GM23248 (cell line): ENCODE measurements around the gene EP300. TPM values are rescaled to one million over a fixed set of nuclear protein-coding genes. Genes with fewer than 3 reads are reported as not detected.

Experiments used
- DNase-seq: peaks from one replicate; pipeline ENCODE4 v3.0.0-alpha.2; 2015
- H2AFZ ChIP-seq: fragments of 200-600 bp; sonication (generic); 2 replicates; pipeline ENCODE4 v1.6.1; 2016; ENCODE audit warnings: antibody characterized with exemption
- H3F3A ChIP-seq: fragments of 200-600 bp; sonication (generic); 2 replicates; pipeline ENCODE4 v1.6.1; 2016; ENCODE audit warnings: mild to moderate bottlenecking, antibody characterized with exemption, mixed run types; ENCODE audit not compliant: insufficient read depth
- H3K27ac ChIP-seq: fragments of 200-600 bp; sonication (generic); 2 replicates; pipeline ENCODE4 v1.5.1; 2016; ENCODE audit warnings: mild to moderate bottlenecking
- H3K27me3 ChIP-seq: fragments of 200-600 bp; sonication (generic); replicated peaks from 2 replicates; pipeline ENCODE4 v1.6.1; 2016; ENCODE audit warnings: mild to moderate bottlenecking; ENCODE audit not compliant: insufficient read depth
- H3K36me3 ChIP-seq: fragments of 200-600 bp; sonication (generic); 2 replicates; pipeline ENCODE4 v1.6.1; 2016; ENCODE audit warnings: low read depth, mild to moderate bottlenecking
- H3K4me1 ChIP-seq: fragments of 200-600 bp; sonication (generic); 2 replicates; pipeline ENCODE4 v1.6.1; 2016; ENCODE audit warnings: mild to moderate bottlenecking; ENCODE audit not compliant: insufficient read depth
- H3K4me2 ChIP-seq: fragments of 200-600 bp; sonication (generic); one replicate; pipeline ENCODE4 v1.6.1; 2016; ENCODE audit warnings: mild to moderate bottlenecking; ENCODE audit not compliant: unreplicated experiment
- H3K4me3 ChIP-seq: fragments of 200-600 bp; sonication (generic); 2 replicates; pipeline ENCODE4 v1.5.1; 2016; ENCODE audit warnings: mild to moderate bottlenecking
- H3K79me2 ChIP-seq: fragments of 200-600 bp; sonication (generic); 2 replicates; pipeline ENCODE4 v1.6.1; 2016; ENCODE audit warnings: mild to moderate bottlenecking; ENCODE audit not compliant: insufficient read depth
- H3K9ac ChIP-seq: fragments of 200-600 bp; sonication (generic); 2 replicates; pipeline ENCODE4 v1.6.1; 2016; ENCODE audit warnings: mild to moderate bottlenecking
- H3K9me2 ChIP-seq: fragments of 200-600 bp; sonication (generic); 2 replicates; pipeline ENCODE4 v1.6.1; 2016; ENCODE audit warnings: mixed run types, mild to moderate bottlenecking, moderate library complexity; ENCODE audit not compliant: insufficient read depth
- H3K9me3 ChIP-seq: fragments of 200-600 bp; sonication (generic); one replicate; pipeline ENCODE4 v1.6.1; 2017; ENCODE audit warnings: low read depth
- H4K20me1 ChIP-seq: fragments of 200-600 bp; sonication (generic); 2 replicates; pipeline ENCODE4 v1.6.0; 2016; ENCODE audit not compliant: insufficient read depth
- EZH2 ChIP-seq: fragments of 200-600 bp; sonication (generic); IDR thresholded peaks from 2 replicates; pipeline ENCODE4 v1.6.1; 2018; ENCODE audit warnings: antibody characterized with exemption, mild to moderate bottlenecking; ENCODE audit not compliant: insufficient read depth, poor library complexity, severe bottlenecking
- EZH2phosphoT487 ChIP-seq: fragments of 200-600 bp; sonication (generic); IDR thresholded peaks from 2 replicates; pipeline ENCODE4 v1.6.1; 2018; ENCODE audit warnings: antibody characterized with exemption, moderate library complexity, mild to moderate bottlenecking, low read depth; ENCODE audit not compliant: insufficient read depth
- WGBS, 2 experiments: methylation state at CpG; one replicate each; pipeline ENCODE4 v1.1.6; 2015 to 2017; ENCODE audit warnings: low lambda C conversion rate in 2 of 2, low coverage in 1 of 2; ENCODE audit errors: missing lambda C conversion rate in 2 of 2; 5-methylcytosine and 5-hydroxymethylcytosine counted together
- in situ Hi-C: fragments of 300-500 bp; cut with MboI; formaldehyde crosslinking; loops from 2 replicates; pipeline ENCODE4 v1.15.0; 2020
- polyA plus RNA-seq: library from polyadenylated mRNA; unstranded; fragments of >200 nt; fragmentation: Nextera tagmentation; extraction: Ambion mirVana; gene quantifications from 2 replicates; pipeline ENCODE4 v1.2.1, GENCODE V29; 2016
- total RNA-seq: library from RNA; depleted of rRNA; stranded (reverse); fragments of >200 nt; shearing (Covaris generic); gene quantifications from 2 replicates; pipeline ENCODE4 v1.2.3, GENCODE V29; 2014

The EP300 gene
- total and polyA plus RNA-seq, 2 experiments from 2014 or later, result 11.4 to 18.8 TPM

GRCh38 chr22:41204066-41204465 lies 111.7 kb downstream of the EP300 start:
- 56 to 67% methylated on average over 6 of the region's 6 CpGs for WGBS, 2 experiments
- in situ Hi-C loops, result no loop called here
- DNase-seq, result no peak

GRCh38 chr22:41204992-41205900 lies 112.9 kb downstream of the EP300 start, which contains the start of gene L3MBTL2:
Gene L3MBTL2 (plus strand): TSS chr22:41205312. CDS start chr22:41205363, 51 bp downstream.
- no peak for TF ChIP-seq EZH2
- TF ChIP-seq EZH2phosphoT487, result no peak
- H3K27me3 ChIP-seq, result no peaks in the 10 kb centered on the region
- H2AFZ ChIP-seq, result peak within 1 kb of the TSS; percentile 92
- peak within 1 kb of the TSS; percentile 58 for H3K27ac ChIP-seq
- peak; percentile 98 for DNase-seq
- H3K4me3 ChIP-seq, result peak within 1 kb of the TSS; percentile 97
- in situ Hi-C loops, result no loop called here
- H3K4me1 ChIP-seq, result peaks cover 5% of the 10 kb centered on the region
- peak within 1 kb of the TSS; percentile 86 for H3K4me2 ChIP-seq
- no peaks in the 10 kb centered on the region for H3K9me3 ChIP-seq
- no peaks in the 10 kb centered on the region; the same call in 1 of the 2 replicates for H3K36me3 ChIP-seq
- H4K20me1 ChIP-seq, result no peaks in the 10 kb centered on the region
- WGBS, 2 experiments, result 1 to 2% methylated on average over 46 to 47 of the region's 47 CpGs
- peak within 1 kb of the TSS; percentile 91 for H3K9ac ChIP-seq
- H3F3A ChIP-seq, result no peaks in the 10 kb centered on the region
- H3K79me2 ChIP-seq, result peaks cover 40% of the 10 kb centered on the region
- H3K9me2 ChIP-seq, result no peaks in the 10 kb centered on the region

More at GRCh38 chr22:41204066-41204465, 111.7 kb downstream of the EP300 start:
- Histone ChIP-seq H3K4me1 (peaks cover 5% of the 10 kb centered on the region), H3K9me2 (no peaks in the 10 kb centered on the region), H4K20me1 (no peaks in the 10 kb centered on the region), H3K79me2 (peaks cover 39% of the 10 kb centered on the region), H3K36me3 (no peaks in the 10 kb centered on the region; the same call in 1 of the 2 replicates), H3K9me3 (no peaks in the 10 kb centered on the region), H3K27ac (no peak overlapping the region), H3K27me3 (no peaks in the 10 kb centered on the region), H3K9ac (no peak overlapping the region), H3K4me2 (no peak overlapping the region), H3K4me3 (no peak overlapping the region), H2AFZ (no peak overlapping the region), H3F3A (no peaks in the 10 kb centered on the region)
- TF ChIP-seq EZH2phosphoT487 (no peak), EZH2 (no peak)

DNA sequence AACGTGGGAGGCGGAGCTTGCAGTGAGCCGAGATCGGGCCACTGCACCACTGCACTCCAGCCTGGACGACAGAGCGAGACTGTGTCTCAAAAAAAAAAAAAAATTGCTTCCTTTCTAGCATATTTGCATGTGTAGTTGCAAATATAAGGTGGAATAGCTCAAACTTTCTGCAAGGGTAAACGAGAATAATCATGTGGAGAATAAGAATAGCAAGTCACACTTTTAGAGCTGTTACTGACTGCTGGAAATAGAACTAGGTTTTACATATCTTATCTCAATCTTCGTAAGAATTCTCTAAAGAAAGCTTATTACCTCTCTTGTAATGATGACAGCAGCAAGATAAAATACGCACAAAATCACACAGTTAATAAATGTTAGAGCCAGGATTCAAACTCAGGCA lies 114.3 kb downstream of the EP300 start:
- in situ Hi-C loops, result no loop called here
- no peak for DNase-seq
- Histone ChIP-seq H3K9ac (no peak overlapping the region), H3K9me2 (no peaks in the 10 kb centered on the region), H3K27me3 (no peaks in the 10 kb centered on the region), H3K36me3 (no peaks in the 10 kb centered on the region; the same call in 1 of the 2 replicates), H4K20me1 (no peaks in the 10 kb centered on the region), H3K79me2 (peaks cover 40% of the 10 kb centered on the region), H3K4me3 (no peak overlapping the region), H3K27ac (no peak overlapping the region), H2AFZ (no peak overlapping the region), H3K9me3 (no peaks in the 10 kb centered on the region), H3F3A (no peaks in the 10 kb centered on the region), H3K4me2 (no peak overlapping the region), H3K4me1 (peaks cover 5% of the 10 kb centered on the region)
- WGBS, 2 experiments, result 86 to 87% methylated on average over 8 to 9 of the region's 9 CpGs
- TF ChIP-seq EZH2, result no peak
- no peak for TF ChIP-seq EZH2phosphoT487

GRCh38 chr22:41215409-41215808 lies 123.0 kb downstream of the EP300 start:
- Histone ChIP-seq H2AFZ (no peak overlapping the region), H3K9ac (no peak overlapping the region), H3K27me3 (no peaks in the 10 kb centered on the region), H3K4me3 (no peak overlapping the region), H3K27ac (no peak overlapping the region), H3F3A (peaks cover 10% of the 10 kb centered on the region), H4K20me1 (no peaks in the 10 kb centered on the region), H3K9me2 (no peaks in the 10 kb centered on the region), H3K4me2 (no peak overlapping the region), H3K36me3 (peaks cover 9% of the 10 kb centered on the region), H3K79me2 (no peaks in the 10 kb centered on the region), H3K9me3 (no peaks in the 10 kb centered on the region), H3K4me1 (peaks cover 14% of the 10 kb centered on the region)
- in situ Hi-C loops, result no loop called here
- no peak for DNase-seq
- TF ChIP-seq EZH2 (no peak), EZH2phosphoT487 (no peak)
- 98 to 100% methylated on average over 10 of the region's 10 CpGs for WGBS, 2 experiments
